SH-SY5Y (cell line): ENCODE results near the gene MARK3.

Experiments used
- GATA2 ChIP-seq: IDR thresholded peaks from 2 replicates; pipeline ENCODE4 v1.6.1; 2011; ENCODE audit warnings: mild to moderate bottlenecking, low read depth, low read length
- GATA3 ChIP-seq: IDR thresholded peaks from 2 replicates; pipeline ENCODE4 v1.6.1; 2011; ENCODE audit warnings: low read depth, mild to moderate bottlenecking, low read length, moderate library complexity

DNA sequence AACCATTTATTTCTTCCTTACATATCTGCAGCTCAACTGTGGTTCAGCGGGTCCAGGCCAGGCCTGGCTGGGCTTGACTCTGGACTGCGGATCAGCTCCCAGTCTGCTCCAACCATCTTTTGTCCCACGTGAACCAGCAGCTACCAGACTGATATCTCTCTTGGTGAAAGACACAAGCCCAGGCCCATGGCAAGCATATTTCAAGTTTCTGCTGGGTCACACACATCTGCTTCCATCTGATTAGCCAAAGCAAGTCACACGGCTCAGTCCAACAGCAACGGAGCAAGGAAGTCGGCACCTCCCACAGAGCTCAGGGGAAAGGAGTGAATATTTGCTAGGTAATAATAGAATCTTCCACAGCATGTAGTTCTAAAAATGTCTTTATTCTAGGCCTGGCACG lies 24.7 kb upstream of the MARK3 start:
- TF ChIP-seq GATA2 = no peak
- TF ChIP-seq GATA3 = no peak
